ENCODE measurements around the gene BLVRB.

- TF ChIP-seq NANOG (IDR thresholded peaks at IDR 0.05; ENCODE audit: borderline replicate concordance): no peak
- TF ChIP-seq, protein P1, sequence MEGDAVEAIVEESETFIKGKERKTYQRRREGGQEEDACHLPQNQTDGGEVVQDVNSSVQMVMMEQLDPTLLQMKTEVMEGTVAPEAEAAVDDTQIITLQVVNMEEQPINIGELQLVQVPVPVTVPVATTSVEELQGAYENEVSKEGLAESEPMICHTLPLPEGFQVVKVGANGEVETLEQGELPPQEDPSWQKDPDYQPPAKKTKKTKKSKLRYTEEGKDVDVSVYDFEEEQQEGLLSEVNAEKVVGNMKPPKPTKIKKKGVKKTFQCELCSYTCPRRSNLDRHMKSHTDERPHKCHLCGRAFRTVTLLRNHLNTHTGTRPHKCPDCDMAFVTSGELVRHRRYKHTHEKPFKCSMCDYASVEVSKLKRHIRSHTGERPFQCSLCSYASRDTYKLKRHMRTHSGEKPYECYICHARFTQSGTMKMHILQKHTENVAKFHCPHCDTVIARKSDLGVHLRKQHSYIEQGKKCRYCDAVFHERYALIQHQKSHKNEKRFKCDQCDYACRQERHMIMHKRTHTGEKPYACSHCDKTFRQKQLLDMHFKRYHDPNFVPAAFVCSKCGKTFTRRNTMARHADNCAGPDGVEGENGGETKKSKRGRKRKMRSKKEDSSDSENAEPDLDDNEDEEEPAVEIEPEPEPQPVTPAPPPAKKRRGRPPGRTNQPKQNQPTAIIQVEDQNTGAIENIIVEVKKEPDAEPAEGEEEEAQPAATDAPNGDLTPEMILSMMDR (conservative IDR thresholded peaks at IDR 0.05; ENCODE audit: low read depth in 2 of 2): no peak
- TF ChIP-seq ZNF114 (CRISPR knock-in tag; IDR thresholded peaks at IDR 0.05): no peak
Measured at GRCh38 chr19:40423938-40424337, 41.6 kb downstream of the BLVRB start.
